ENCODE measurements around the gene ASB6.

The ASB6 gene

GRCh38 chr9:129685933-129686259, 43.9 kb upstream of the ASB6 start:
- TF ChIP-seq POLR2AphosphoS5 (IDR thresholded peaks at IDR 0.05; ENCODE audit: low read depth, low read length) (no peak), TAF1 (IDR thresholded peaks at IDR 0.05; ENCODE audit: borderline replicate concordance, insufficient read depth, low read length) (no peak), SIN3A (IDR thresholded peaks at IDR 0.05; ENCODE audit: borderline replicate concordance, insufficient read depth, low read length) (no peak), FOXP2 (optimal IDR thresholded peaks at IDR 0.05; ENCODE audit: borderline replicate concordance, extremely low read depth, extremely low read length, insufficient read depth) (no peak), REST (IDR thresholded peaks at IDR 0.05; ENCODE audit: insufficient read depth in 1 of 2, low read depth in 2 of 2, low read length in 2 of 2) (no peak)

- TF ChIP-seq REST (IDR thresholded peaks at IDR 0.05; ENCODE audit: insufficient read depth in 1 of 2, low read depth in 2 of 2, low read length in 2 of 2) (no peak), SIN3A (IDR thresholded peaks at IDR 0.05; ENCODE audit: borderline replicate concordance, insufficient read depth, low read length) (no peak), TAF1 (IDR thresholded peaks at IDR 0.05; ENCODE audit: borderline replicate concordance, insufficient read depth, low read length) (no peak), FOXP2 (optimal IDR thresholded peaks at IDR 0.05; ENCODE audit: borderline replicate concordance, extremely low read depth, extremely low read length, insufficient read depth) (no peak)
Measured at GRCh38 chr9:129685220-129685932, 43.4 kb upstream of the ASB6 start.

- TF ChIP-seq POLR2AphosphoS5 (IDR thresholded peaks at IDR 0.05; ENCODE audit: low read depth, low read length) (no peak), REST (IDR thresholded peaks at IDR 0.05; ENCODE audit: insufficient read depth in 1 of 2, low read depth in 2 of 2, low read length in 2 of 2) (no peak), SIN3A (IDR thresholded peaks at IDR 0.05; ENCODE audit: borderline replicate concordance, insufficient read depth, low read length) (no peak), TAF1 (IDR thresholded peaks at IDR 0.05; ENCODE audit: borderline replicate concordance, insufficient read depth, low read length) (no peak)
Measured at GRCh38 chr9:129682381-129682780, 40.4 kb upstream of the ASB6 start.

GRCh38 chr9:129681924-129682323, 40.0 kb upstream of the ASB6 start:
- TF ChIP-seq REST (IDR thresholded peaks at IDR 0.05; ENCODE audit: insufficient read depth in 1 of 2, low read depth in 2 of 2, low read length in 2 of 2) (no peak), SIN3A (IDR thresholded peaks at IDR 0.05; ENCODE audit: borderline replicate concordance, insufficient read depth, low read length) (no peak), TAF1 (IDR thresholded peaks at IDR 0.05; ENCODE audit: borderline replicate concordance, insufficient read depth, low read length) (no peak), POLR2AphosphoS5 (IDR thresholded peaks at IDR 0.05; ENCODE audit: low read depth, low read length) (no peak), FOXP2 (optimal IDR thresholded peaks at IDR 0.05; ENCODE audit: borderline replicate concordance, extremely low read depth, extremely low read length, insufficient read depth) (no peak)

- TF ChIP-seq SIN3A (IDR thresholded peaks at IDR 0.05; ENCODE audit: borderline replicate concordance, insufficient read depth, low read length) (no peak), FOXP2 (optimal IDR thresholded peaks at IDR 0.05; ENCODE audit: borderline replicate concordance, extremely low read depth, extremely low read length, insufficient read depth) (no peak), TAF1 (IDR thresholded peaks at IDR 0.05; ENCODE audit: borderline replicate concordance, insufficient read depth, low read length) (no peak), POLR2AphosphoS5 (IDR thresholded peaks at IDR 0.05; ENCODE audit: low read depth, low read length) (no peak), REST (IDR thresholded peaks at IDR 0.05; ENCODE audit: insufficient read depth in 1 of 2, low read depth in 2 of 2, low read length in 2 of 2) (no peak)
Measured at GRCh38 chr9:129679537-129679936, 37.6 kb upstream of the ASB6 start.
